IPS DF 6.9 (cell line): ENCODE results near the gene CDCA8.

Experiments
- DNase-seq: peaks from one replicate; pipeline ENCODE4 v3.0.0-alpha.2; 2013; ENCODE audit warnings: low read depth, low spot score
- H3K27ac ChIP-seq: one replicate; pipeline ENCODE4 v1.5.1; 2013; ENCODE audit warnings: low read length, control low read depth
- H3K27me3 ChIP-seq: 2 replicates; pipeline ENCODE4 v1.6.1; 2013; ENCODE audit warnings: mild to moderate bottlenecking, low read length; ENCODE audit not compliant: control insufficient read depth, insufficient read depth
- H3K36me3 ChIP-seq: 2 replicates; pipeline ENCODE4 v1.6.1; 2013; ENCODE audit warnings: low read length; ENCODE audit not compliant: control insufficient read depth, insufficient read depth
- H3K4me1 ChIP-seq: 2 replicates; pipeline ENCODE4 v1.6.1; 2013; ENCODE audit warnings: low read length; ENCODE audit not compliant: control insufficient read depth, insufficient read depth
- H3K4me3 ChIP-seq: 2 replicates; pipeline ENCODE4 v1.5.1; 2013; ENCODE audit warnings: mild to moderate bottlenecking, low read length
- H3K9me3 ChIP-seq: 2 replicates; pipeline ENCODE4 v1.6.1; 2013; ENCODE audit warnings: low read length, inconsistent platforms; ENCODE audit not compliant: control insufficient read depth, insufficient read depth
- WGBS: extraction: QIAGEN DNeasy Blood & Tissue Kit; methylation state at CpG from one replicate; pipeline ENCODE4 v1.1.7; 2013; ENCODE audit warnings: mixed read lengths, missing lambda C conversion rate; ENCODE audit not compliant: insufficient read length, insufficient coverage; 5-methylcytosine and 5-hydroxymethylcytosine counted together

The CDCA8 gene

DNA sequence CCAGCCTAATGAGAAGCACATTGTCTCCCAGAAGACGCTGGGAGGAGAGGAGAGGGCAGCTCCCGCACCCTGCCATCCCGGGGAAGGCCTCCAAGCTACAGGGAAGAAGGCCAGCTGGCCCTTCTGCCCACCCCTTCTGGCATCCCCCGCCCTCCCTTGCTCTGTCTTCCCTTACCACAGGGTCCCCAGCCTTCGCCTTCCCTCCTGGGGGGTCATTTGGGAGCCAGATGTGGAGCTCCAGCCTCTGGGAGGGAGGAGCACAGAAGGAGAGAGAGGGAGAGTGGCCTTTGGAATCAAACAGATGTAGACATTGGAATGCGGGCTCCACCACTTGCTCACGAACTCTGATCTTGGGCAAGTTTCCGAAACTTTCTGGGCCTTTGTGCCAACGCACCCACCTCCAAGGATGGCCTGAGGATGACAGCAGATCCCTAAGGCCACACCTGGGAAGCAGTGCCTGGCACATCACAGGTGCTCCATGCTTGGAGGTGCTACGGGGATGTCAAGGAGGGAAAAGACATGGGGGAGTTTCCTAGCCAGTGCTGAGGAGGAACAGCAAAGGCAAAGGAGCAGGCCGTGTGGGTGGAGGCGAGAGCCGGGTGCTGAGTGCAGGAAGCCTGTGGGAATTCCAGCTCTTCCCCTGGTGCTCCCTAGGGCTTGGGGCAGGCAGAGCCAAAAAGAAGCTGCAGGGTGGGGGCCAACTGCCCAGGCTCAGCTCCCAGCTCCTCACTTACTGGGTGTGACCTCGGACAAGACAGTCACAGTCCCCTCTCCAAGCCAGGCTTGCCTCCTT lies 34.5 kb upstream of the CDCA8 start:
- DNase-seq = no peak
- H3K4me3 ChIP-seq = no peak overlapping the region
- no peaks in the 10 kb centered on the region for H3K9me3 ChIP-seq
- WGBS = no CpG with 5 or more reads among the region's 14 CpGs
- H3K27me3 ChIP-seq = no peaks in the 10 kb centered on the region
- H3K27ac ChIP-seq = no peak overlapping the region
- no peaks in the 10 kb centered on the region for H3K36me3 ChIP-seq
- H3K4me1 ChIP-seq = no peaks in the 10 kb centered on the region; the same call in 1 of the 2 replicates

DNA sequence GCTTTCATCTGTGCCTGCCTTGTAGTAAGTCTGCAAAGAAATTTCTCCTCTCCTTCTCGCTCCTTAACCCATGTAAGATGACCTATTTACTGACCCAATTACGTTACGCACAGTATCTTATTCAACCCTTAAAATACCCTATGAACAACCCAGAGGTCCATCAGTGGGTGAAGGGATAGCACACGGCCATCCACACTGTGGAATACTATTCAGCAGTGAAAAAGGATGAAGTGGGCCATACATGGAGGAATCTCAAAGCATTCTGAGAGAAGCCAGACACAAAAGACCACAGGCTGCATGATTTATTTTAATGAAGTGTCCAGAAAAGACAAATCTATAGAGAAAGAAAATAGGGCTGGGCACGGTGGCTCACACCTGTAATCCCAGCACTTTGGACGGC lies 33.8 kb upstream of the CDCA8 start:
- Histone ChIP-seq H3K36me3 (no peaks in the 10 kb centered on the region), H3K4me3 (no peak overlapping the region), H3K27me3 (no peaks in the 10 kb centered on the region), H3K9me3 (no peaks in the 10 kb centered on the region), H3K4me1 (peaks cover 2% of the 10 kb centered on the region), H3K27ac (no peak overlapping the region)
- no peak for DNase-seq
- no CpG with 5 or more reads among the region's 6 CpGs for WGBS

- Histone ChIP-seq H3K4me3 (no peak overlapping the region), H3K27me3 (no peaks in the 10 kb centered on the region), H3K4me1 (peaks cover 2% of the 10 kb centered on the region), H3K36me3 (no peaks in the 10 kb centered on the region), H3K27ac (no peak overlapping the region), H3K9me3 (no peaks in the 10 kb centered on the region)
- no CpG with 5 or more reads among the region's 10 CpGs for WGBS
- no peak for DNase-seq
Measured at GRCh38 chr1:37660664-37661063, 31.7 kb upstream of the CDCA8 start.

DNA sequence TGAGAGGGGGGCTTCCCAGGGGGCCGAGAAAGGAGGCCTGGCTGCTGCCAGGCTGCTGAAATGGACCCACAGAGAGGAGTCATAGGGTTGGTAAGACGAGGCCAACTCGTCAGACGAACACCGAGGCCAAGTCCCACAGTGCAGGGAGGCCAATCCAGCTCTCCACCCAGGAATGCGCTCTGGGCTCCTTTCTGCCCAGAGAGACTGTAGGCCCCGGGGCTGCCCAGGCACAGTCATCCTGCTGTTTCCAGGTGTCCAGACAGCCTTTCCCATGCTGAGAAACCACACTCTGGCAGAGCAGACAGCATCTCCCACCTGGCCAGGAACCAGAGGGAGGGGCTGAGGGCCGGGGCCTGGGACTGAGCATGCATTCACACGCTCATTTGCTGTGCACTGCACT lies 30.9 kb upstream of the CDCA8 start:
- Histone ChIP-seq H3K4me3 (no peak overlapping the region), H3K27me3 (no peaks in the 10 kb centered on the region), H3K9me3 (no peaks in the 10 kb centered on the region), H3K4me1 (peaks cover 2% of the 10 kb centered on the region), H3K27ac (no peak overlapping the region), H3K36me3 (no peaks in the 10 kb centered on the region)
- no CpG with 5 or more reads among the region's 9 CpGs for WGBS
- DNase-seq = no peak

DNA sequence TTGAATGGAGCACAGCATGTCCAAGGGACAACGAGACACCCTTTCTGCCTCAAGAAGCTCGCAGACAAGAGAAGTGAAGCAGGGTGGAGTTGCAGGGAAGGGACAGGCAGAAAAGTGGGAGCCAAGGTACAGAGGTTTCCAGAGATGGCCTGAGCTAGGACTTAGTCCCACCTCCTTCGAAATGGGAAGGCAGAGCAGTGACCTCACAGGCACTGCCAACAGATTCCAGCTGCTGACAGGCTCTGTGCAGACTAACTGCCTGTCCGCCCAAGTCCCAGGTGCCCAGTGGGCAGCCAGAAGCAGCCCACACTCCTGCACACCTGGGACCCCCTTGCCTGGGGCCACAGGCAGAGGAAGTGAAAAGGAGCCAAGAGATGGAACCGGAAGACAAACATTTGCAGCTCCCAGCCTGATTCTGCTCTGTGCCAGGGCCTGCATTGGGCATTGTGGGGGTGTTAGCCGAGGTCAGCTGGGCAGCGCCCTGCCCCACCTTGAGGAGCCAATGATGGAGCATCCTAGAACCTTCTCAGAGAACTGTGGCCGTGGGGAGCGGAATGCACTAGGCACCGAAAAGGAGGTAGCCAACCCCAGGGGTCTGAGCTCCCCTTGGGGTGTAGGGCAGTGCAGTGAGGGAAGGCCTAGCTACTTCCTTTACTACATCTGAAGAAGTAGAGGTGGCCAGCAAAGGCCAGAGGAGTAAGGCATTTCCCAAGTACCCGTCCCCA lies 30.1 kb upstream of the CDCA8 start:
- WGBS = no CpG with 5 or more reads among the region's 11 CpGs
- H3K4me3 ChIP-seq = no peak overlapping the region
- H3K36me3 ChIP-seq = no peaks in the 10 kb centered on the region
- no peak overlapping the region for H3K27ac ChIP-seq
- H3K9me3 ChIP-seq = no peaks in the 10 kb centered on the region
- no peak for DNase-seq
- no peaks in the 10 kb centered on the region for H3K27me3 ChIP-seq
- H3K4me1 ChIP-seq = peaks cover 2% of the 10 kb centered on the region

GRCh38 chr1:37663426-37664000 lies 28.8 kb upstream of the CDCA8 start:
- Histone ChIP-seq H3K36me3 (no peaks in the 10 kb centered on the region), H3K27me3 (no peaks in the 10 kb centered on the region), H3K4me3 (no peak overlapping the region), H3K27ac (no peak overlapping the region), H3K4me1 (peaks cover 2% of the 10 kb centered on the region), H3K9me3 (no peaks in the 10 kb centered on the region)
- no peak for DNase-seq
- WGBS = no CpG with 5 or more reads among the region's 14 CpGs

DNA sequence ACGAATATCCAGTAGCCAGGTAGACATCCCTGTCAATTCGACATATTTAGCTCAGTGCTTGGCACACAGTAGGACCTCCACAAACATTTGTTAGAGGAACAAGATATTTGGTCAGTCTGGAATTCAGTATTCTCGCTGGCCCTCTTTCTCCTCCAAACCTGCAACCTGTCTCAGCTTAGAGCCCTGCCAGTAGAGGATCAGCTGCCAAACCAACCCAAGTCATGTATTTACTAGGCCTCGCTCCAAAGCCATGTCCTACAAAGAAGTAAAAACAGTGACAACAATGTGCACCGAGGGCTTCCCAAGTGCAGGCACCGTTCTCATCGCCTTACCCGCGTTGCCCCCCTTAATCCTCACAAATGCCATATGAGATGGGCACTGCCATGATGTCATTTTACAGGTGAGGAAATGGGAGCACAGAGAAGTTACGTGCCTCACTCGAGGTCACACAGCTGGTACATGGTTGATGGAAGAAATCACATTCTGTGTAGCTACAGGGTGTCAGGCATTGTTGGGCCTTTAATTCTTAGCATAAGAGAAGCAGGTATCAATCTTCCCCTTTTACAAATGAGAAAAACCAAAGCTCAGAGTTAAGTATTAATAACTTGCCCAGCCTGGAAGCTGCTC lies 26.0 kb upstream of the CDCA8 start:
- no peaks in the 10 kb centered on the region for H3K36me3 ChIP-seq
- no CpG with 5 or more reads among the region's 11 CpGs for WGBS
- no peaks in the 10 kb centered on the region for H3K27me3 ChIP-seq
- H3K4me1 ChIP-seq = peaks cover 2% of the 10 kb centered on the region; the same call in 1 of the 2 replicates
- H3K4me3 ChIP-seq = no peak overlapping the region
- no peak for DNase-seq
- H3K27ac ChIP-seq = no peak overlapping the region
- H3K9me3 ChIP-seq = no peaks in the 10 kb centered on the region

DNA sequence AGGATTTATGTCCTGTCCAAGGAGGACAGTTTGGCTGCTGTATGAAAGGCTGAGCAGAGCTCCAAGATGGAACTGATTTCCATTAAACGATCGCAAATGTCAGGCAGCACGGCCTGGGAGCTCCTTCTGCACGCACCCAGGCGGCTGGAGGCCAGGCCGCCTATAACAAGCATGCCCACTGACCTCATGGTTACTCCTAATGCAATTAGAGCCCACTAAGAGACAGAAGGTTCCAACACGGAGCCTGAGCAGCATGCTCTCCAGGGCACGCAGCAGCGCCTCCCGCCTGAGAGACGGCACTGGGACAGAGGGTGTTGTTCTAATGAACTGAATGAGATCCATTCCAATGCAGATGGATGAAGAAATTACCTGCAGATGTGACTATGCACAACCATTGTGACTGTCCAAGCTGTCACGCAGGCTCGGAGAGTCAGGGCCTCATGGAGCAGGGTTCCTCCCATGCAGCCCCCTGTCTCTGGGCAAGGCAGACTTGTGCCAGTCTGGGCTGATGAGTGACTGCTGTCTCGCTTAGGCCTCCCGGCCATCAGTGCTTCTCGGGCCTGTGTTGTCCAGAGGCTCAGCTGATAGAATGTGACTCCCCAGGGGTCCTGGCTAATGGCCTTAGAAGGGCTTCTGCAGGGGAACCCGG lies 25.2 kb upstream of the CDCA8 start:
- Histone ChIP-seq H3K4me3 (no peak overlapping the region), H3K27me3 (no peaks in the 10 kb centered on the region), H3K27ac (no peak overlapping the region), H3K36me3 (no peaks in the 10 kb centered on the region), H3K9me3 (no peaks in the 10 kb centered on the region), H3K4me1 (peaks cover 2% of the 10 kb centered on the region; the same call in 1 of the 2 replicates)
- WGBS = no CpG with 5 or more reads among the region's 17 CpGs
- DNase-seq = no peak

DNA sequence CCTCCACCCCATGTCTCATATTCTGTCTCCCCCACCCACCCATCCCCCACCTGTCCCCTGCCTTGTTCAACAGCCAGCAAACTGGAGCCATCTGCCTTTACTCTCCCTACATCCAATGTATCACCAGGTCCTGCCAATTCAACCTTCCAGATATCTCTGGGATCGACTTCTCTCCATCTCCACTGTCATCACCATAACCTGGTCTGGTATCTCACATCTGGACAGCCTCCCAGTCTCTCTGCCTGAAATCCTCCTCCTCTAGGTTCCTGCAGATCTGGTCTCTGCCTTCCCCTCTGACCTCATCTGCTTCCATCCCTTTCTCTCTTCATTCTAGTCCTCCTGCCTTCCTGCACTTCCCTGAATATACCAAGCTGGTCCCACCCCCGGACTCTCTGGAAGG lies 22.2 kb upstream of the CDCA8 start:
- Histone ChIP-seq H3K27ac (no peak overlapping the region), H3K9me3 (no peaks in the 10 kb centered on the region), H3K4me3 (no peak overlapping the region), H3K27me3 (no peaks in the 10 kb centered on the region), H3K4me1 (no peaks in the 10 kb centered on the region), H3K36me3 (no peaks in the 10 kb centered on the region)
- no peak for DNase-seq
- WGBS = no CpG with 5 or more reads among the region's 2 CpGs

DNA sequence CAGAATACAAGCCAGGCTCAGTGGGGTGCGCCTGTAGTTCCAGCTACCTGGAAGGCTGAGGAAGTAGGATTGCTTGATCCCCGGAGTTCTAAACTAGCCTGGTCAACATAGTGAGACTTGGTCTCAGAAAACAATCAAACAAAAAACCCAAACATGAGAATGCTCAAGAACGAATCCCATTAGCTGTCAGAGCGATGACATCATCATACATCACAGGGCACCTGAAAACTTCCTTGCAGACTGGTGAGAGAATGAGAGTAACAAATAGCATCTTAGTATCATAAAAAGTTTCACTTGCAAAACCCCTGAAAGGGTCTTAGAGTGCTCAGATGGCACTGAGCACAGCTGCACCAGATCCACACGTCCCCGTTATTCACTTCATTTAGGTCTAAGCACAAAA lies 21.1 kb upstream of the CDCA8 start:
- Histone ChIP-seq H3K36me3 (no peaks in the 10 kb centered on the region), H3K4me3 (no peak overlapping the region), H3K27me3 (no peaks in the 10 kb centered on the region), H3K27ac (no peak overlapping the region), H3K4me1 (no peaks in the 10 kb centered on the region), H3K9me3 (no peaks in the 10 kb centered on the region)
- WGBS = no CpG with 5 or more reads among the region's 6 CpGs
- no peak for DNase-seq
